Glutamatergic neuron (in vitro differentiated cells): ENCODE data around the gene LDLRAD4. TPM values are rescaled to one million over a fixed set of nuclear protein-coding genes. Genes with fewer than 3 reads are reported as not detected.

Experiments
- DNase-seq: peaks from one replicate; pipeline ENCODE4 v3.0.0; 2022
- H3K27ac Mint-ChIP-seq: one replicate; pipeline ENCODE4 v1.8.0; 2020; ENCODE audit warnings: mild to moderate bottlenecking, mixed read lengths, inconsistent platforms; ENCODE audit not compliant: unreplicated experiment
- H3K27me3 Mint-ChIP-seq: one replicate; pipeline ENCODE4 v1.8.0; 2020; ENCODE audit warnings: mild to moderate bottlenecking, moderate library complexity, mixed read lengths, inconsistent platforms; ENCODE audit not compliant: unreplicated experiment
- H3K36me3 Mint-ChIP-seq: one replicate; pipeline ENCODE4 v1.8.0; 2020; ENCODE audit warnings: mild to moderate bottlenecking, mixed read lengths, inconsistent platforms; ENCODE audit not compliant: unreplicated experiment
- H3K4me1 Mint-ChIP-seq: one replicate; pipeline ENCODE4 v1.8.0; 2020; ENCODE audit warnings: mild to moderate bottlenecking, low read depth, mixed read lengths, inconsistent platforms; ENCODE audit not compliant: unreplicated experiment
- H3K4me3 Mint-ChIP-seq: one replicate; pipeline ENCODE4 v1.8.0; 2020; ENCODE audit warnings: mild to moderate bottlenecking, mixed read lengths, inconsistent platforms; ENCODE audit not compliant: unreplicated experiment
- H3K9me3 Mint-ChIP-seq: one replicate; pipeline ENCODE4 v1.8.0; 2020; ENCODE audit warnings: mild to moderate bottlenecking, moderate library complexity, mixed read lengths, inconsistent platforms; ENCODE audit not compliant: unreplicated experiment
- CTCF ChIP-seq: fragments of 200-600 bp; sonication (generic); IDR thresholded peaks from one replicate; pipeline ENCODE4 v1.5.0; 2021; ENCODE audit not compliant: partially characterized antibody, unreplicated experiment
- total RNA-seq: library from RNA; stranded (reverse); fragmentation: NEBNext Ultra II Directional; extraction: Animal tissue kit (Norgen Biotek cat#: 25700); gene quantifications from one replicate; pipeline ENCODE4 v1.2.1, GENCODE V29; 2021; ENCODE audit not compliant: unreplicated experiment

LDLRAD4 gene
- total RNA-seq, 1 donor from 2014 or later, result 0.29 TPM

- H3K9me3 Mint-ChIP-seq, result peaks cover 1% of the 10 kb centered on the region
- no peak overlapping the region for H3K4me3 Mint-ChIP-seq
- no peak overlapping the region for H3K27ac Mint-ChIP-seq
- no peaks in the 10 kb centered on the region for H3K27me3 Mint-ChIP-seq
- no peaks in the 10 kb centered on the region for H3K4me1 Mint-ChIP-seq
- TF ChIP-seq CTCF, result no peak
- DNase-seq, result no peak
- peaks cover 4% of the 10 kb centered on the region for H3K36me3 Mint-ChIP-seq
Measured at GRCh38 chr18:13332874-13333273, 114.3 kb downstream of the LDLRAD4 start.

- no peaks in the 10 kb centered on the region for H3K4me1 Mint-ChIP-seq
- peaks cover 1% of the 10 kb centered on the region for H3K9me3 Mint-ChIP-seq
- no peaks in the 10 kb centered on the region for H3K36me3 Mint-ChIP-seq
- H3K27me3 Mint-ChIP-seq, result no peaks in the 10 kb centered on the region
- H3K27ac Mint-ChIP-seq, result no peak overlapping the region
- H3K4me3 Mint-ChIP-seq, result no peak overlapping the region
- no peak for TF ChIP-seq CTCF
- DNase-seq, result no peak
Measured at GRCh38 chr18:13335903-13336302, 117.3 kb downstream of the LDLRAD4 start.

GRCh38 chr18:13336841-13337240 is 118.3 kb downstream of the LDLRAD4 start:
- no peak for DNase-seq
- H3K9me3 Mint-ChIP-seq, result peaks cover 1% of the 10 kb centered on the region
- no peak overlapping the region for H3K27ac Mint-ChIP-seq
- TF ChIP-seq CTCF, result no peak
- no peaks in the 10 kb centered on the region for H3K36me3 Mint-ChIP-seq
- H3K4me1 Mint-ChIP-seq, result no peaks in the 10 kb centered on the region
- no peaks in the 10 kb centered on the region for H3K27me3 Mint-ChIP-seq
- H3K4me3 Mint-ChIP-seq, result no peak overlapping the region

DNA sequence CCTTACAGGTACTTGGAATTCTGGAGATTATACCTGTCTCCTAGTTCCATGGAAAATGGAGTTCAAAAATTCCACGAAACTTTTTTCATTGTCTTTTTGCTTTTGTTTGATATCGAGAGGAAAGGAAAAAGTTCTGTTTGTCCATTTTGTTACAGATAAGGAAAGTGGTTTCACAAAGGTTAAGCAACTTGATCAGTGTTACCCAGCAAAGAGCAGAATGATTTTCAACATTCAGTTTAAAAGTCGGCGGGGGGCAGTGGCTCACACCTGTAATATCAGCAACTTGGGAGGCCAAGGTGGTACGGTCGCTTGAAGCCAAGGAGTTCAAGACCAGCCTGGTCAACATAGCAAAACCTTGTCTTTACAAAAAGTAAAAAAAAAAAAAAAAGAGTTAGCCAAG is 118.8 kb downstream of the LDLRAD4 start:
- TF ChIP-seq CTCF, result no peak
- Mint-ChIP-seq H3K4me3 (no peak overlapping the region), H3K36me3 (no peaks in the 10 kb centered on the region), H3K27me3 (no peaks in the 10 kb centered on the region), H3K4me1 (no peaks in the 10 kb centered on the region), H3K27ac (no peak overlapping the region), H3K9me3 (peaks cover 1% of the 10 kb centered on the region)
- no peak for DNase-seq

GRCh38 chr18:13338318-13338717 is 119.8 kb downstream of the LDLRAD4 start:
- peaks cover 1% of the 10 kb centered on the region for H3K9me3 Mint-ChIP-seq
- H3K36me3 Mint-ChIP-seq, result no peaks in the 10 kb centered on the region
- H3K4me3 Mint-ChIP-seq, result no peak overlapping the region
- H3K4me1 Mint-ChIP-seq, result no peaks in the 10 kb centered on the region
- DNase-seq, result no peak
- no peak overlapping the region for H3K27ac Mint-ChIP-seq
- no peak for TF ChIP-seq CTCF
- H3K27me3 Mint-ChIP-seq, result no peaks in the 10 kb centered on the region
